Measurements from ENCODE around the gene FSIP1.
A peak's percentile ranks its signal among the peaks of the same experiment; 100 is the strongest.

Gene FSIP1

DNA sequence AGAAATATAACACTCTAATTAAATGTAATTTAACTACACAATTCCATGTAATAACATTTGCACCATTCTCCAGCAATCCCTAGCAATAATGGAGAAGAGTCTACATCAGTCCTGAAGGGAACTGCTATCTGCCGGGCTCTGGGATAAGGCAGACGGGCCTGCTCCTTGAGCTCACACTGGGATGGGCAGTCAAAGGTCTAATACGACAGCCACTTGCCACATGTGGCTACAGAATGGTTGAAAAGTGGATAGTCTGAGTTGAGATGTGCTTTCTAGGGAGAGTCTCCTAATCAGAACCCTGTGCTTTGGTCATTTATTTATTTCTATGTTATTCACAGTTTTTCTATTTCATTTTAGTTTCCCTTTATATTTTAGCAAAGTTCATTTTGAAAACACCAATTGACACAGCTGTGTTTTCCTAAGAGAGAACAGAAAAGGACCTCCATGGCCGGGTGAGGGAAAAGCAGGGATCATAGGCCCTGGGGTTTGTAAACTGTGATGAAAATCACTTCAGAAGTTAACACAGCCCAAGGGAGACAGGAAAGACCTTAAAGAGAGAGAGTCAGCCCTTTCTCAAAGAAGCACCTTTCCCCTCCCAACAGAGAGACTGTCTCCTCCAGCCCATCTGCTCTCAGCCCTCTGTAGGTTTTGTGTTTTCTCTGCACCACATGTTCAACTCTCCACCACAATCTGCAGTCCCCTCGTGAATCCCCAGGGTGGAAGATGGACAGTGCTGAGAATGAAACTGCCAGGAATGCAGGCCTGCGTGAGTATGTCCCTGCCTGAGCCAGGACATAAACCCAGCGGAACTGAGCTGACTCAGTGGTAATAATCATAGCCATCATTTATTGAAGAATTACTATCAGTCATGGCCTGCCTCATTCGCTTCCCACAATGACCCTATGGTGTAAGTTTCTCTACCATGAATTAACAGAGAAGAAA lies 11.6 kb downstream of the FSIP1 start:
- WGBS, result 52% methylated on average over 8 of the region's 8 CpGs
- Histone ChIP-seq H3K4me1 (ENCODE audit: control insufficient read depth, insufficient read depth, low read depth, low read length) (peaks cover 2% of the 10 kb centered on the region), H3K79me1 (replicated peaks; ENCODE audit: low read length, poor library complexity, severe bottlenecking) (no peaks in the 10 kb centered on the region), H2AK5ac (ENCODE audit: low read length, severe bottlenecking) (no peak overlapping the region), H3K4me2 (ENCODE audit: low read length, poor library complexity, severe bottlenecking) (peak overlapping the region; percentile 9), H3K23ac (ENCODE audit: low read length in 2 of 2) (no peak overlapping the region), H3K27me3 (ENCODE audit: control insufficient read depth in 1 of 2, insufficient read depth in 1 of 2, low read length in 2 of 2) (no peaks in the 10 kb centered on the region), H3K18ac (ENCODE audit: low read depth in 1 of 2, low read length in 2 of 2) (peak overlapping the region in 1 of 2 experiments; percentile 13), H3K36me3 (ENCODE audit: control insufficient read depth in 1 of 2, insufficient read depth in 2 of 2, low read depth in 1 of 2, low read length in 2 of 2) (peaks cover 0 to 3% of the 10 kb centered on the region in 2 experiments), H4K8ac (ENCODE audit: low read length) (no peak overlapping the region), H3K9ac (ENCODE audit: low read length) (peak overlapping the region; percentile 82), H3K4ac (ENCODE audit: low read depth in 1 of 2, low read length in 2 of 2) (no peak overlapping the region), H3K27ac (ENCODE audit: low read length, poor library complexity, severe bottlenecking) (peak overlapping the region; percentile 38), H3K4me3 (ENCODE audit: insufficient read depth in 1 of 2, low read depth in 1 of 2, low read length in 2 of 2) (peak overlapping the region in 1 of 2 experiments; percentile 49), H3K14ac (ENCODE audit: low read length in 2 of 2) (no peak overlapping the region), H2BK15ac (ENCODE audit: low read depth, poor library complexity, severe bottlenecking) (no peak overlapping the region), H4K91ac (ENCODE audit: low read length) (no peak overlapping the region), H2BK12ac (ENCODE audit: low read length in 2 of 2) (peak overlapping the region in 1 of 2 experiments; percentile 37), H2BK120ac (ENCODE audit: low read depth, low read length) (no peak overlapping the region), H3K9me3 (ENCODE audit: control insufficient read depth, low read length) (no peaks in the 10 kb centered on the region), H2BK5ac (ENCODE audit: low read depth, low read length, poor library complexity, severe bottlenecking) (no peak overlapping the region), H2AFZ (ENCODE audit: low read depth, low read length) (no peak overlapping the region)
- peak; percentile 90 for DNase-seq

GRCh38 chr15:39767921-39768320 lies 14.7 kb downstream of the FSIP1 start:
- Histone ChIP-seq H2AFZ (ENCODE audit: low read depth, low read length) (no peak overlapping the region), H3K23ac (ENCODE audit: low read length in 2 of 2) (no peak overlapping the region), H3K9me3 (ENCODE audit: control insufficient read depth, low read length) (no peaks in the 10 kb centered on the region), H4K91ac (ENCODE audit: low read length) (no peak overlapping the region), H3K27me3 (ENCODE audit: control insufficient read depth in 1 of 2, insufficient read depth in 1 of 2, low read length in 2 of 2) (no peaks in the 10 kb centered on the region), H3K27ac (ENCODE audit: low read length, poor library complexity, severe bottlenecking) (no peak overlapping the region), H2BK120ac (ENCODE audit: low read depth, low read length) (no peak overlapping the region), H3K4me3 (ENCODE audit: insufficient read depth in 1 of 2, low read depth in 1 of 2, low read length in 2 of 2) (no peak overlapping the region), H3K4me2 (ENCODE audit: low read length, poor library complexity, severe bottlenecking) (no peak overlapping the region), H2BK12ac (ENCODE audit: low read length in 2 of 2) (no peak overlapping the region), H4K8ac (ENCODE audit: low read length) (no peak overlapping the region), H3K18ac (ENCODE audit: low read depth in 1 of 2, low read length in 2 of 2) (no peak overlapping the region), H2AK5ac (ENCODE audit: low read length, severe bottlenecking) (no peak overlapping the region), H2BK15ac (ENCODE audit: low read depth, poor library complexity, severe bottlenecking) (no peak overlapping the region), H3K36me3 (ENCODE audit: control insufficient read depth in 1 of 2, insufficient read depth in 2 of 2, low read depth in 1 of 2, low read length in 2 of 2) (peaks cover 0 to 3% of the 10 kb centered on the region in 2 experiments), H3K9ac (ENCODE audit: low read length) (no peak overlapping the region), H3K4me1 (ENCODE audit: control insufficient read depth, insufficient read depth, low read depth, low read length) (peaks cover 2% of the 10 kb centered on the region), H3K14ac (ENCODE audit: low read length in 2 of 2) (no peak overlapping the region), H3K79me1 (replicated peaks; ENCODE audit: low read length, poor library complexity, severe bottlenecking) (no peaks in the 10 kb centered on the region), H3K4ac (ENCODE audit: low read depth in 1 of 2, low read length in 2 of 2) (no peak overlapping the region), H2BK5ac (ENCODE audit: low read depth, low read length, poor library complexity, severe bottlenecking) (no peak overlapping the region)
- WGBS, result 74% methylated on average over 5 of the region's 5 CpGs
- DNase-seq, result no peak

GRCh38 chr15:39761006-39761405 lies 21.6 kb downstream of the FSIP1 start:
- H2AFZ ChIP-seq (ENCODE audit: low read depth, low read length), result no peak overlapping the region
- H3K4me3 ChIP-seq (ENCODE audit: insufficient read depth in 1 of 2, low read depth in 1 of 2, low read length in 2 of 2), result no peak overlapping the region
- no peak overlapping the region for H2BK12ac ChIP-seq (ENCODE audit: low read length in 2 of 2)
- no peak overlapping the region for H2BK15ac ChIP-seq (ENCODE audit: low read depth, poor library complexity, severe bottlenecking)
- H4K91ac ChIP-seq (ENCODE audit: low read length), result no peak overlapping the region
- no peaks in the 10 kb centered on the region for H3K4me1 ChIP-seq (ENCODE audit: control insufficient read depth, insufficient read depth, low read depth, low read length)
- H2BK120ac ChIP-seq (ENCODE audit: low read depth, low read length), result no peak overlapping the region
- H3K18ac ChIP-seq (ENCODE audit: low read depth in 1 of 2, low read length in 2 of 2), result no peak overlapping the region
- H3K9ac ChIP-seq (ENCODE audit: low read length), result no peak overlapping the region
- DNase-seq, result no peak
- H3K79me1 ChIP-seq (replicated peaks; ENCODE audit: low read length, poor library complexity, severe bottlenecking), result no peaks in the 10 kb centered on the region
- no peak overlapping the region for H3K4me2 ChIP-seq (ENCODE audit: low read length, poor library complexity, severe bottlenecking)
- no peak overlapping the region for H4K8ac ChIP-seq (ENCODE audit: low read length)
- H3K9me3 ChIP-seq (ENCODE audit: control insufficient read depth, low read length), result peaks cover 3% of the 10 kb centered on the region
- no peaks in the 10 kb centered on the region for H3K27me3 ChIP-seq (ENCODE audit: control insufficient read depth in 1 of 2, insufficient read depth in 1 of 2, low read length in 2 of 2)
- H3K36me3 ChIP-seq (ENCODE audit: control insufficient read depth in 1 of 2, insufficient read depth in 2 of 2, low read depth in 1 of 2, low read length in 2 of 2), result no peaks in the 10 kb centered on the region
- H3K4ac ChIP-seq (ENCODE audit: low read depth in 1 of 2, low read length in 2 of 2), result no peak overlapping the region
- H3K27ac ChIP-seq (ENCODE audit: low read length, poor library complexity, severe bottlenecking), result no peak overlapping the region
- no peak overlapping the region for H3K23ac ChIP-seq (ENCODE audit: low read length in 2 of 2)
- no peak overlapping the region for H3K14ac ChIP-seq (ENCODE audit: low read length in 2 of 2)
- H2AK5ac ChIP-seq (ENCODE audit: low read length, severe bottlenecking), result no peak overlapping the region
- no CpG with 5 or more reads among the region's 2 CpGs for WGBS
- no peak overlapping the region for H2BK5ac ChIP-seq (ENCODE audit: low read depth, low read length, poor library complexity, severe bottlenecking)

- H4K91ac ChIP-seq (ENCODE audit: low read length), result no peak overlapping the region
- no peaks in the 10 kb centered on the region for H3K4me1 ChIP-seq (ENCODE audit: control insufficient read depth, insufficient read depth, low read depth, low read length)
- no peaks in the 10 kb centered on the region for H3K9me3 ChIP-seq (ENCODE audit: control insufficient read depth, low read length)
- no peak overlapping the region for H2BK120ac ChIP-seq (ENCODE audit: low read depth, low read length)
- H3K79me1 ChIP-seq (replicated peaks; ENCODE audit: low read length, poor library complexity, severe bottlenecking), result no peaks in the 10 kb centered on the region
- H3K4me3 ChIP-seq (ENCODE audit: insufficient read depth in 1 of 2, low read depth in 1 of 2, low read length in 2 of 2), result no peak overlapping the region
- no peak overlapping the region for H2BK12ac ChIP-seq (ENCODE audit: low read length in 2 of 2)
- H3K36me3 ChIP-seq (ENCODE audit: control insufficient read depth in 1 of 2, insufficient read depth in 2 of 2, low read depth in 1 of 2, low read length in 2 of 2), result no peaks in the 10 kb centered on the region
- H2BK5ac ChIP-seq (ENCODE audit: low read depth, low read length, poor library complexity, severe bottlenecking), result no peak overlapping the region
- H2AK5ac ChIP-seq (ENCODE audit: low read length, severe bottlenecking), result no peak overlapping the region
- no peak overlapping the region for H3K23ac ChIP-seq (ENCODE audit: low read length in 2 of 2)
- DNase-seq, result peak; percentile 67
- WGBS, result 88% methylated on average over 1 of the region's 2 CpGs
- H3K4ac ChIP-seq (ENCODE audit: low read depth in 1 of 2, low read length in 2 of 2), result no peak overlapping the region
- no peak overlapping the region for H2AFZ ChIP-seq (ENCODE audit: low read depth, low read length)
- H2BK15ac ChIP-seq (ENCODE audit: low read depth, poor library complexity, severe bottlenecking), result no peak overlapping the region
- H3K27me3 ChIP-seq (ENCODE audit: control insufficient read depth in 1 of 2, insufficient read depth in 1 of 2, low read length in 2 of 2), result no peaks in the 10 kb centered on the region
- no peak overlapping the region for H3K4me2 ChIP-seq (ENCODE audit: low read length, poor library complexity, severe bottlenecking)
- no peak overlapping the region for H3K18ac ChIP-seq (ENCODE audit: low read depth in 1 of 2, low read length in 2 of 2)
- no peak overlapping the region for H3K9ac ChIP-seq (ENCODE audit: low read length)
- no peak overlapping the region for H3K27ac ChIP-seq (ENCODE audit: low read length, poor library complexity, severe bottlenecking)
- no peak overlapping the region for H4K8ac ChIP-seq (ENCODE audit: low read length)
- H3K14ac ChIP-seq (ENCODE audit: low read length in 2 of 2), result no peak overlapping the region
Observed at GRCh38 chr15:39756806-39757522, 25.7 kb downstream of the FSIP1 start.
